Measurements from ENCODE around the gene DOK6.

DNA sequence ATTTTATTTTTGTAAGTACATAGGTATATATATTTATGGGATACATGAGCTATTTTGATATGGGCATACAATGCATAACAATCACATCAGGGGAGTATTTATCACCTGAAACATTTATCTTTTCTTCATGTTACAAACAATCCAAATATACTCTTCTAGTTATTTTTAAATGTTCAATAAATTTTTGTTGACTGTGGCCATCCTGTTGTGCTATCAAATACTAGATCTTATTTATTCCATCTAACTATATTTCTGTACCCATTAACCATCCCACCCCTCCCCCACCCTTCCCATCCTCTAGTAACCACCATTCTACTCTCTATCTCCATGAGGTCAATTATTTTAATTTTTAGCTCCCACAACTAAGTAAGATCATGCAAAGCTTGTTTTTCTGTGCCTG, 390.0 kb downstream of the DOK6 start:
- TF ChIP-seq SMAD1 (IDR thresholded peaks at IDR 0.05; ENCODE audit: low read depth, low read length, partially characterized antibody) (no peak), SIN3A (IDR thresholded peaks at IDR 0.05; ENCODE audit: borderline replicate concordance in 2 of 2, control insufficient read depth in 1 of 2, low read depth in 2 of 2, low read length in 2 of 2) (no peak), ZFPM2 (CRISPR knock-in tag; IDR thresholded peaks at IDR 0.05) (no peak), JUND (IDR thresholded peaks at IDR 0.05; ENCODE audit: borderline replicate concordance, low read depth, low read length) (no peak), JUND (tag; IDR thresholded peaks at IDR 0.05; ENCODE audit: borderline replicate concordance, low read depth, low read length) (no peak), POLR2AphosphoS5 (IDR thresholded peaks at IDR 0.05; ENCODE audit: control insufficient read depth, insufficient read depth, low read depth, low read length) (no peak)
- TF ChIP-seq, protein P1, sequence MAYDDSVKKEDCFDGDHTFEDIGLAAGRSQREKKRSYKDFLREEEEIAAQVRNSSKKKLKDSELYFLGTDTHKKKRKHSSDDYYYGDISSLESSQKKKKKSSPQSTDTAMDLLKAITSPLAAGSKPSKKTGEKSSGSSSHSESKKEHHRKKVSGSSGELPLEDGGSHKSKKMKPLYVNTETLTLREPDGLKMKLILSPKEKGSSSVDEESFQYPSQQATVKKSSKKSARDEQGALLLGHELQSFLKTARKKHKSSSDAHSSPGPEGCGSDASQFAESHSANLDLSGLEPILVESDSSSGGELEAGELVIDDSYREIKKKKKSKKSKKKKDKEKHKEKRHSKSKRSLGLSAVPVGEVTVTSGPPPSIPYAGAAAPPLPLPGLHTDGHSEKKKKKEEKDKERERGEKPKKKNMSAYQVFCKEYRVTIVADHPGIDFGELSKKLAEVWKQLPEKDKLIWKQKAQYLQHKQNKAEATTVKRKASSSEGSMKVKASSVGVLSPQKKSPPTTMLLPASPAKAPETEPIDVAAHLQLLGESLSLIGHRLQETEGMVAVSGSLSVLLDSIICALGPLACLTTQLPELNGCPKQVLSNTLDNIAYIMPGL (CRISPR knock-in tag; IDR thresholded peaks at IDR 0.05): no peak
